HepG2 (cell line): ENCODE data around the gene KLB. TPM values are rescaled to one million over a fixed set of nuclear protein-coding genes. Genes with fewer than 3 reads are reported as not detected.

Experiments
- EED ChIP-seq: sonication (generic); formaldehyde crosslinking; IDR thresholded peaks from 2 replicates; pipeline ENCODE4 v1.5.0; 2020; ENCODE audit warnings: mild to moderate bottlenecking, missing genetic modification reagents
- FOSL2 ChIP-seq: sonication (generic); formaldehyde crosslinking; IDR thresholded peaks from 2 replicates; pipeline ENCODE4 v1.4.0; 2020; ENCODE audit warnings: missing genetic modification reagents
- HDAC1 ChIP-seq: sonication (generic); formaldehyde crosslinking; IDR thresholded peaks from 2 replicates; pipeline ENCODE4 v1.5.1; 2020; ENCODE audit warnings: mild to moderate bottlenecking, missing genetic modification reagents
- HIVEP1 ChIP-seq: sonication (generic); formaldehyde crosslinking; IDR thresholded peaks from 2 replicates; pipeline ENCODE4 v1.4.0; 2020; ENCODE audit warnings: mild to moderate bottlenecking, missing genetic modification reagents
- IKZF4 ChIP-seq: sonication (generic); formaldehyde crosslinking; IDR thresholded peaks from 2 replicates; pipeline ENCODE4 v1.5.1; 2020; ENCODE audit warnings: borderline replicate concordance, mild to moderate bottlenecking, low read depth, missing genetic modification reagents; ENCODE audit errors: not compliant biosample characterization
- MEF2D ChIP-seq: sonication (generic); formaldehyde crosslinking; IDR thresholded peaks from 2 replicates; pipeline ENCODE4 v1.5.1; 2020; ENCODE audit warnings: mild to moderate bottlenecking, missing genetic modification reagents
- MIER3 ChIP-seq: IDR thresholded peaks from 2 replicates; pipeline ENCODE4 v1.6.1; 2016; ENCODE audit warnings: missing compliant biosample characterization, borderline replicate concordance
- NBN ChIP-seq: fragments of 450-650 bp; conservative IDR thresholded peaks from 2 replicates; pipeline ENCODE4 v1.6.1; 2017
- PLRG1 ChIP-seq: fragments of 450-650 bp; conservative IDR thresholded peaks from 2 replicates; pipeline ENCODE4 v1.6.1; 2016
- RARA ChIP-seq: IDR thresholded peaks from 2 replicates; pipeline ENCODE4 v1.6.1; 2016; ENCODE audit warnings: missing genetic modification reagents, missing compliant biosample characterization
- ZFP36L2 ChIP-seq: sonication (generic); formaldehyde crosslinking; IDR thresholded peaks from 2 replicates; pipeline ENCODE4 v1.4.0; 2020; ENCODE audit warnings: missing genetic modification reagents
- ZNF12 ChIP-seq: sonication (generic); formaldehyde crosslinking; IDR thresholded peaks from 2 replicates; pipeline ENCODE4 v1.5.0; 2020; ENCODE audit warnings: missing genetic modification reagents
- ZNF124 ChIP-seq: sonication (generic); formaldehyde crosslinking; IDR thresholded peaks from 2 replicates; pipeline ENCODE4 v1.4.0; 2020; ENCODE audit warnings: missing genetic modification reagents
- ZNF17 ChIP-seq: sonication (generic); formaldehyde crosslinking; IDR thresholded peaks from 2 replicates; pipeline ENCODE4 v1.5.0; 2020; ENCODE audit warnings: mild to moderate bottlenecking, missing genetic modification reagents
- ZNF256 ChIP-seq: sonication (generic); formaldehyde crosslinking; conservative IDR thresholded peaks from 2 replicates; pipeline ENCODE4 v1.4.0; 2020; ENCODE audit warnings: missing genetic modification reagents
- ZNF263 ChIP-seq: sonication (generic); formaldehyde crosslinking; IDR thresholded peaks from 2 replicates; pipeline ENCODE4 v1.4.0; 2020; ENCODE audit warnings: missing genetic modification reagents
- ZNF382 ChIP-seq: sonication (generic); formaldehyde crosslinking; IDR thresholded peaks from 2 replicates; pipeline ENCODE4 v1.5.0; 2020; ENCODE audit warnings: missing genetic modification reagents, mild to moderate bottlenecking, borderline replicate concordance
- ZNF441 ChIP-seq: sonication (generic); formaldehyde crosslinking; IDR thresholded peaks from 2 replicates; pipeline ENCODE4 v1.7.0; 2021; ENCODE audit warnings: missing genetic modification reagents, borderline replicate concordance
- ZNF577 ChIP-seq: sonication (generic); formaldehyde crosslinking; IDR thresholded peaks from 2 replicates; pipeline ENCODE4 v1.4.0; 2020; ENCODE audit warnings: mild to moderate bottlenecking, low read depth, missing genetic modification reagents, borderline replicate concordance
- ZNF615 ChIP-seq: sonication (generic); formaldehyde crosslinking; IDR thresholded peaks from 2 replicates; pipeline ENCODE4 v1.5.0; 2020; ENCODE audit warnings: mild to moderate bottlenecking, missing genetic modification reagents, borderline replicate concordance
- ZNF761 ChIP-seq: sonication (generic); formaldehyde crosslinking; conservative IDR thresholded peaks from 2 replicates; pipeline ENCODE4 v1.4.0; 2020; ENCODE audit warnings: mild to moderate bottlenecking, missing genetic modification reagents
- ZNF772 ChIP-seq: sonication (generic); formaldehyde crosslinking; IDR thresholded peaks from 2 replicates; pipeline ENCODE4 v1.5.0; 2020; ENCODE audit warnings: mild to moderate bottlenecking, missing genetic modification reagents
- ZNF773 ChIP-seq: sonication (generic); formaldehyde crosslinking; IDR thresholded peaks from 2 replicates; pipeline ENCODE4 v1.4.0; 2020; ENCODE audit warnings: missing genetic modification reagents, borderline replicate concordance
- ZNF841 ChIP-seq: sonication (generic); formaldehyde crosslinking; IDR thresholded peaks from 2 replicates; pipeline ENCODE4 v1.8.1; 2023; ENCODE audit warnings: missing genetic modification reagents, borderline replicate concordance
- ZSCAN21 ChIP-seq: sonication (generic); formaldehyde crosslinking; IDR thresholded peaks from 2 replicates; pipeline ENCODE4 v1.8.0; 2022; ENCODE audit warnings: mild to moderate bottlenecking, missing genetic modification reagents, moderate library complexity, borderline replicate concordance
- polyA plus RNA-seq, 8 experiments: library from polyadenylated mRNA; depleted of rRNA in 3 of 8; stranded (reverse) in 7 of 8; unstranded in 1 of 8; fragments of >200 nt; fragmentation: Illumina TruSeq in 4 of 8; extraction: Trizol in 4 of 8; gene quantifications; 2 replicates each; pipeline versions ENCODE4 v1.2.1 to v1.2.3, GENCODE V29; 2011 to 2016; ENCODE audit warnings: low read depth in 4 of 8, missing spikeins in 1 of 8, mixed read lengths in 1 of 8; ENCODE audit not compliant: insufficient read depth in 1 of 8
- total RNA-seq, 5 experiments: library from RNA; depleted of rRNA; stranded (reverse); fragments of >200 nt; fragmentation: Illumina TruSeq; extraction: Trizol; gene quantifications; 2 replicates each; pipeline ENCODE4 v1.2.3, GENCODE V29; 2016; ENCODE audit warnings: low read depth in 1 of 5
- TF ChIP-seq, protein P1 (sequence below): sonication (generic); formaldehyde crosslinking; IDR thresholded peaks from 2 replicates; pipeline ENCODE4 v1.8.1; 2022; ENCODE audit warnings: low read depth, mild to moderate bottlenecking, missing genetic modification reagents
- TF ChIP-seq, protein P2 (sequence below): sonication (generic); formaldehyde crosslinking; IDR thresholded peaks from 2 replicates; pipeline ENCODE4 v1.8.0; 2022; ENCODE audit warnings: mild to moderate bottlenecking, missing genetic modification reagents, moderate library complexity
- TF ChIP-seq, protein P3 (sequence below): sonication (generic); formaldehyde crosslinking; IDR thresholded peaks from 2 replicates; pipeline ENCODE4 v1.5.1; 2020; ENCODE audit warnings: missing genetic modification reagents, mild to moderate bottlenecking, borderline replicate concordance

The KLB gene
- total and polyA plus RNA-seq, 2 of the 13 experiments (the other 11 are each of a cell fraction or from before 2014, with no cell fraction given), result 25.3 to 82.0 TPM

DNA sequence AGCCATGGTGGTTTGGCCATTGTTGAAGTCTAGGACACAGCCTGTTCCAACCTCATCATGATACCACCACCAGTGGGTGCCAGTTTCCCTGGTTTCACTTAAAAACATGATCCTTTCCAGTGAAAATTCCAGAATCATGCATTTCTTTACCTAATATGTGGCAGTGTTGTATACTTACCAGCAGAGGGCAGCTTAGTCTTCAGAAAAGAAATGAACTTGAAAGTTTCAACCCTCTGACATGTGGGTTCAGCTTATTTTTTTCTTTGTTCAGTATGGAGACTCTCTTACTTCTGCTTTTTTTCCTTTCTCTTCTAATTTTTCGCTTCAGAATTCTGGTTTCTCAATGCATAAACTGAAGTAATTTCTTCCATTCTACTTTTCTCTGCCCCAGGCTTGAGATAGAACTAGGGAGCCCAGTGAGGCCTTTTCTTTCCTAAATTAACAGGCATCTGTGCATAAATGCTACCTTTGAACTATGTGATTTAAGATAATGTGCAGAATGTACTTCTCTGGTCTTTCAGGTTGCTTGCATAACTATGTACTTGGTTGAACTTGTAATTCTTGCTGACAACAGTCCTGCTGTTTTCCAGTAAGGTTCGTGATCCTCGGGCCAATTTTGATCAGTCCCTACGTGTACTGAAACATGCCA is 62.8 kb downstream of the KLB start (continued):
- TF ChIP-seq HIVEP1 (CRISPR knock-in tag) (no peak), ZNF256 (CRISPR knock-in tag) (no peak), ZNF761 (CRISPR knock-in tag) (no peak), ZNF17 (CRISPR knock-in tag) (no peak), ZNF12 (CRISPR knock-in tag) (no peak), ZNF773 (no peak), IKZF4 (CRISPR knock-in tag) (no peak), ZNF772 (CRISPR knock-in tag) (no peak), MEF2D (CRISPR knock-in tag) (no peak), EED (no peak), PLRG1 (no peak), ZSCAN21 (CRISPR knock-in tag) (no peak), ZNF441 (CRISPR knock-in tag) (no peak), ZNF841 (CRISPR knock-in tag) (no peak), ZNF382 (CRISPR knock-in tag) (no peak), ZNF263 (no peak), ZNF124 (CRISPR knock-in tag) (peak; percentile 36; the same call in 1 of the 2 replicates), RARA (CRISPR knock-in tag) (no peak), ZNF615 (CRISPR knock-in tag) (no peak), HDAC1 (CRISPR knock-in tag) (no peak), ZFP36L2 (CRISPR knock-in tag) (no peak), MIER3 (0 out of 2 replicates have a peak, but pooled peaks have one; percentile 18), NBN (no peak), ZNF577 (CRISPR knock-in tag) (no peak), FOSL2 (CRISPR knock-in tag) (no peak)
- TF ChIP-seq, protein P1, sequence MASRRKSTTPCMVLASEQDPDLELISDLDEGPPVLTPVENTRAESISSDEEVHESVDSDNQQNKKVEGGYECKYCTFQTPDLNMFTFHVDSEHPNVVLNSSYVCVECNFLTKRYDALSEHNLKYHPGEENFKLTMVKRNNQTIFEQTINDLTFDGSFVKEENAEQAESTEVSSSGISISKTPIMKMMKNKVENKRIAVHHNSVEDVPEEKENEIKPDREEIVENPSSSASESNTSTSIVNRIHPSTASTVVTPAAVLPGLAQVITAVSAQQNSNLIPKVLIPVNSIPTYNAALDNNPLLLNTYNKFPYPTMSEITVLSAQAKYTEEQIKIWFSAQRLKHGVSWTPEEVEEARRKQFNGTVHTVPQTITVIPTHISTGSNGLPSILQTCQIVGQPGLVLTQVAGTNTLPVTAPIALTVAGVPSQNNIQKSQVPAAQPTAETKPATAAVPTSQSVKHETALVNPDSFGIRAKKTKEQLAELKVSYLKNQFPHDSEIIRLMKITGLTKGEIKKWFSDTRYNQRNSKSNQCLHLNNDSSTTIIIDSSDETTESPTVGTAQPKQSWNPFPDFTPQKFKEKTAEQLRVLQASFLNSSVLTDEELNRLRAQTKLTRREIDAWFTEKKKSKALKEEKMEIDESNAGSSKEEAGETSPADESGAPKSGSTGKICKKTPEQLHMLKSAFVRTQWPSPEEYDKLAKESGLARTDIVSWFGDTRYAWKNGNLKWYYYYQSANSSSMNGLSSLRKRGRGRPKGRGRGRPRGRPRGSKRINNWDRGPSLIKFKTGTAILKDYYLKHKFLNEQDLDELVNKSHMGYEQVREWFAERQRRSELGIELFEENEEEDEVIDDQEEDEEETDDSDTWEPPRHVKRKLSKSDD (CRISPR knock-in tag), result no peak
- TF ChIP-seq, protein P2, sequence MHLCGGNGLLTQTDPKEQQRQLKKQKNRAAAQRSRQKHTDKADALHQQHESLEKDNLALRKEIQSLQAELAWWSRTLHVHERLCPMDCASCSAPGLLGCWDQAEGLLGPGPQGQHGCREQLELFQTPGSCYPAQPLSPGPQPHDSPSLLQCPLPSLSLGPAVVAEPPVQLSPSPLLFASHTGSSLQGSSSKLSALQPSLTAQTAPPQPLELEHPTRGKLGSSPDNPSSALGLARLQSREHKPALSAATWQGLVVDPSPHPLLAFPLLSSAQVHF, result no peak
- TF ChIP-seq, protein P3, sequence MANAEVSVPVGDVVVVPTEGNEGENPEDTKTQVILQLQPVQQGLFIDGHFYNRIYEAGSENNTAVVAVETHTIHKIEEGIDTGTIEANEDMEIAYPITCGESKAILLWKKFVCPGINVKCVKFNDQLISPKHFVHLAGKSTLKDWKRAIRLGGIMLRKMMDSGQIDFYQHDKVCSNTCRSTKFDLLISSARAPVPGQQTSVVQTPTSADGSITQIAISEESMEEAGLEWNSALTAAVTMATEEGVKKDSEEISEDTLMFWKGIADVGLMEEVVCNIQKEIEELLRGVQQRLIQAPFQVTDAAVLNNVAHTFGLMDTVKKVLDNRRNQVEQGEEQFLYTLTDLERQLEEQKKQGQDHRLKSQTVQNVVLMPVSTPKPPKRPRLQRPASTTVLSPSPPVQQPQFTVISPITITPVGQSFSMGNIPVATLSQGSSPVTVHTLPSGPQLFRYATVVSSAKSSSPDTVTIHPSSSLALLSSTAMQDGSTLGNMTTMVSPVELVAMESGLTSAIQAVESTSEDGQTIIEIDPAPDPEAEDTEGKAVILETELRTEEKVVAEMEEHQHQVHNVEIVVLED (CRISPR knock-in tag), result no peak
